SK-N-SH treated with all-trans-retinoic acid at 6 μM for 48 hours (cell line): ENCODE measurements around the gene CACNA1C.

Experiments
- ARNTL ChIP-seq: fragments of 450-650 bp; formaldehyde crosslinking; IDR thresholded peaks from 2 replicates; pipeline ENCODE4 v1.5.0; 2020; ENCODE audit warnings: low read depth, mild to moderate bottlenecking, moderate library complexity, borderline replicate concordance
- ESRRG ChIP-seq: fragments of 250-450 bp; sonication (Bioruptor Pico); IDR thresholded peaks from 2 replicates; pipeline ENCODE4 v1.6.1; 2021; ENCODE audit warnings: mild to moderate bottlenecking
- ISL1 ChIP-seq: fragments of 250-450 bp; sonication (Bioruptor Pico); IDR thresholded peaks from 2 replicates; pipeline ENCODE4 v2.1.2; 2022; ENCODE audit warnings: mild to moderate bottlenecking, moderate library complexity
- OSR1 ChIP-seq: fragments of 250-450 bp; sonication (Bioruptor Pico); IDR thresholded peaks from 2 replicates; pipeline ENCODE4 v1.8.0; 2022; ENCODE audit warnings: moderate library complexity, mild to moderate bottlenecking, inconsistent platforms
- RARB ChIP-seq: fragments of 250-450 bp; sonication (Bioruptor Pico); IDR thresholded peaks from 2 replicates; pipeline ENCODE4 v1.8.0; 2021; ENCODE audit warnings: mild to moderate bottlenecking, moderate library complexity
- TCF4 ChIP-seq: fragments of 250-450 bp; sonication (Bioruptor Pico); IDR thresholded peaks from 2 replicates; pipeline ENCODE4 v1.8.0; 2021; ENCODE audit warnings: mild to moderate bottlenecking, moderate library complexity, borderline replicate concordance
- ZFP30 ChIP-seq: fragments of 450-650 bp; formaldehyde crosslinking; IDR thresholded peaks from 2 replicates; pipeline ENCODE4 v1.5.0; 2022; ENCODE audit warnings: mild to moderate bottlenecking, moderate library complexity
- ZNF70 ChIP-seq: fragments of 450-650 bp; formaldehyde crosslinking; IDR thresholded peaks from 2 replicates; pipeline ENCODE4 v1.5.0; 2020; ENCODE audit warnings: mild to moderate bottlenecking, moderate library complexity
- ZNF8 ChIP-seq: fragments of 450-650 bp; formaldehyde crosslinking; IDR thresholded peaks from 2 replicates; pipeline ENCODE4 v1.5.0; 2020; ENCODE audit warnings: mild to moderate bottlenecking, moderate library complexity

DNA sequence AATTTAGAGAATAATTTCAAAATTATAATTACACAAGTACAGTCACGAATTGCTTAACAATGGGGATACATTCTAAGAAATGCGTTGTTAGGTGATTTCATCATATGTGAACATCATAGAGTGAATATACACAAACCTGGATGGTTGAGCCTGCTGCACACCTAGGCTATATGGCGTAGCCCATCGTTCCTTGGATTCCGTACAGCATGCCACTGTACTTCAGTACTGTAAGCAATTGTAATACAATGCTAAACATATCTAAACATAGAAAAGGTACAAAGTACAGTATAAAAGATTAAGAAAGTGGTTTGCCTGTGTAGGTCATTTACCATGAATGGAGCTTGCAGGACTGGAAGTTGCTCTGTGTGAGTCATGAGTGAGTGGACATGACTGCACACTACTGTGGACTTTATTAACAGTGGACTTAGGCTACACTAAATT, 286.2 kb downstream of the CACNA1C start:
- TF ChIP-seq ZFP30 (CRISPR knock-in tag) (no peak), OSR1 (CRISPR knock-in tag) (no peak), RARB (CRISPR knock-in tag) (no peak), ARNTL (CRISPR knock-in tag) (no peak), ZNF8 (CRISPR knock-in tag) (no peak), TCF4 (no peak), ISL1 (CRISPR knock-in tag) (no peak), ESRRG (CRISPR knock-in tag) (no peak), ZNF70 (CRISPR knock-in tag) (no peak)
